CD4-positive, alpha-beta T cell treated with Interleukin-1 beta for 1 hour (primary cell): Measurements from ENCODE around the gene ADGRG4.

Experiments used
- DNase-seq, 2 donors: peaks; one replicate each; pipeline ENCODE4 v3.0.0-alpha.2; 2020 to 2022

The ADGRG4 gene

GRCh38 chrX:136295380-136295779, 5.4 kb upstream of the ADGRG4 start:
- no peak for DNase-seq

GRCh38 chrX:136303041-136303440, 2.3 kb downstream of the ADGRG4 start:
- no peak for DNase-seq

- DNase-seq: no peak
These were observed 3.7 kb downstream of the ADGRG4 start for GRCh38 chrX:136304493-136304892.

- DNase-seq: no peak
These were observed 5.4 kb downstream of the ADGRG4 start for GRCh38 chrX:136306182-136306581.

GRCh38 chrX:136307471-136307870, 6.7 kb downstream of the ADGRG4 start:
- DNase-seq: no peak

GRCh38 chrX:136310411-136310810, 9.6 kb downstream of the ADGRG4 start:
- no peak for DNase-seq

- no peak for DNase-seq
These were observed 17.4 kb downstream of the ADGRG4 start for GRCh38 chrX:136318156-136318555.

GRCh38 chrX:136318895-136319597, 18.3 kb downstream of the ADGRG4 start:
- no peak for DNase-seq

GRCh38 chrX:136319600-136319999, 18.8 kb downstream of the ADGRG4 start:
- DNase-seq: no peak

- DNase-seq: no peak
These were observed 20.8 kb downstream of the ADGRG4 start for GRCh38 chrX:136321532-136321931.

- DNase-seq: no peak
These were observed 21.3 kb downstream of the ADGRG4 start for GRCh38 chrX:136322064-136322463.

GRCh38 chrX:136325377-136325776, 24.6 kb downstream of the ADGRG4 start:
- DNase-seq: no peak

GRCh38 chrX:136328933-136329332, 28.2 kb downstream of the ADGRG4 start:
- no peak for DNase-seq

GRCh38 chrX:136336623-136337022, 35.9 kb downstream of the ADGRG4 start:
- no peak for DNase-seq

GRCh38 chrX:136339702-136340101, 38.9 kb downstream of the ADGRG4 start:
- no peak for DNase-seq

- DNase-seq: no peak
These were observed 43.6 kb downstream of the ADGRG4 start for GRCh38 chrX:136344320-136344719.

- DNase-seq: no peak
These were observed 45.7 kb downstream of the ADGRG4 start for GRCh38 chrX:136346506-136346905.

- DNase-seq: no peak
These were observed 46.9 kb downstream of the ADGRG4 start for GRCh38 chrX:136347706-136348105.

GRCh38 chrX:136353526-136354093, 52.8 kb downstream of the ADGRG4 start:
- no peak for DNase-seq

GRCh38 chrX:136354201-136354600, 53.4 kb downstream of the ADGRG4 start:
- DNase-seq: no peak

- no peak for DNase-seq
These were observed 68.6 kb downstream of the ADGRG4 start for GRCh38 chrX:136369377-136369776.

- no peak for DNase-seq
These were observed 76.0 kb downstream of the ADGRG4 start for GRCh38 chrX:136376713-136377112.

- DNase-seq: no peak
These were observed 79.4 kb downstream of the ADGRG4 start for GRCh38 chrX:136380010-136380769.

GRCh38 chrX:136386173-136386572, 85.4 kb downstream of the ADGRG4 start:
- no peak for DNase-seq
